Smooth muscle cell of the pulmonary artery (primary cell): ENCODE results near the gene NOS2. TPM values are rescaled to one million over a fixed set of nuclear protein-coding genes. Genes with fewer than 3 reads are reported as not detected.

ENCODE experiments used
- total RNA-seq: library from RNA; depleted of rRNA; stranded (reverse); fragments of >200 nt; gene quantifications from 2 replicates; pipeline ENCODE4 v1.2.3, GENCODE V29; 2014

Gene NOS2
- total RNA-seq, result under 0.01 TPM in 1 of 2 replicates, not detected in the other

GRCh38 chr17:27800522-27800921 is at the start of gene NOS2:
Gene NOS2 (minus strand): TSS chr17:27800529. CDS start chr17:27798809, 1,720 bp downstream.

Other genes starting within 250 kb of the NOS2 start
- 1.1 and 1.3 TPM in 2 replicates for gene LGALS9, start 169.3 kb downstream of the NOS2 start, total RNA-seq
- 3.1 and 3.3 TPM in 2 replicates for gene LYRM9, start 92.8 kb upstream of the NOS2 start, total RNA-seq
- gene NLK, start 242.1 kb upstream of the NOS2 start, total RNA-seq, result 13.9 and 18.7 TPM in 2 replicates